Fibroblast of peridontal ligament (primary cell): ENCODE results near the gene IRF2BP2.

Experiments
- DNase-seq: peaks from one replicate; pipeline ENCODE4 v3.0.0-alpha.2; 2010; ENCODE audit errors: extremely low read depth

IRF2BP2 gene

DNA sequence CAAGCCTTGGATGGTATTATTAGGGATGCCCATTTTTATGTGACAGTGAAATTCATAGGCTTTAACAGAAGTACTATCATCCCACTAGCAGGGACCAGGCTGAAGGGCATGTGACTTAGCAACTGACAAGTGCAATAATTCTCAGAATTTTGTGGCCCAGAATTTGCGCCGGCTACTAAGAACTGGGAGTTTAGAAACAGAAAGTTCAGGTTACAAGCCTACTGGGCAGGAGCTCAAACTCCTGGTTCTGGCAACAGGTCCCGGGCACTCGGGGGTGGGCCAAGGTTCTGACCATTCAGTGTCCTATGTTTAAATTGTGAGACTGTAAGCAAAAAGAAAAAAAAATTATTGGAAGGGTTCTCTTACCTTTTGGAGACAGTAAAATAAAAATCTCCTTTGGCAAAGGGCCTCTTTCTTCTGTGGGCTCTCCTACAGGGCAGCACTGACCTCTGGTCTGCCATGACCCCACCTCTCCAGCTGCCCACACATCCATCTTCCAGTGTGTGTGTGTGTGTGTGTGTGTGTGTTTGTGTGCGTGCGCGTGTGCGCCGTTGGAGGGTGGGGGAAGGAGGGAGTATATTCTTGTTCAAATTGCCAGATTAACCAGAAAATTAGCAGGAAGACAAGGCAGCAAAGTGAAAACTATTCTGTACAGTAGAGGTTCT is 26.1 kb downstream of the IRF2BP2 start:
- no peak for DNase-seq

- peak; percentile 35 for DNase-seq
These were observed 27.2 kb downstream of the IRF2BP2 start for GRCh38 chr1:234582681-234583301.

DNA sequence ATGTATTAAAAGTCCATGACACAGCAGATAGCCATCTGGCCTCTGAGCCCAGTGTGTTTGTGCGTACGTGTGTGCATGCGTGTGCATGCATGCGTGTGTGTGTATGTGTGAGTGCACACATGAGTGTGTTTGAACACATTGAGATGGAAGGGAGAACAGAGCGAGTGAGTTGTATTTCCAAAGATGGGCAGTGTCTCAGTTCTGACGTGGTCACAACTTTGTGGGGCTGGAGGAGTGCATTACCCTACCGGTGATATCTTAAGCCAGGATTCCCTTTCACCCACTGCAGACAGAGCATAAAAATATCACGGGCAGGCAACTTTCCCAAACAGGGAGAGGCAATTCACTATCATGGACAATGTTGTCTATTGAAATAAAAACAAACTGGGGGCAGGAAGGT is 27.8 kb downstream of the IRF2BP2 start:
- no peak for DNase-seq

GRCh38 chr1:234581063-234581714 is 28.8 kb downstream of the IRF2BP2 start:
- no peak for DNase-seq

DNA sequence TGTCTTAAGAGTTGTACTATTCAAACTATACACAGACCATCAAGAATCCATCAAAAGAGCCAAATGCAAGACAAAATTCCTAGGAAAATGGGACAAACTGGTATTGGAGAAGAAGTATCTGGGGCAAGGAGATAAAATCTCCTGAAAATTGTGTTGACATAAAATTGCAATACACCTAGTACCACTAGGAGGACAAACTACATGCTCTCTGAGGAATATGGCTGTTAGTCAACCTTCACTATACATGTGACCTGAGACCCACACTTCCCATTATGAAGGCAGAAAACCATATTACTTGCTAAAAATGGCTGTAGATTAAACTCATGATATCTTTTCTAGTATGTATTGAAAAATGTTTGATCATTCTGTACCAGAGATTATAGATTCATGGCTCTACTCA is 30.0 kb downstream of the IRF2BP2 start:
- no peak for DNase-seq

DNA sequence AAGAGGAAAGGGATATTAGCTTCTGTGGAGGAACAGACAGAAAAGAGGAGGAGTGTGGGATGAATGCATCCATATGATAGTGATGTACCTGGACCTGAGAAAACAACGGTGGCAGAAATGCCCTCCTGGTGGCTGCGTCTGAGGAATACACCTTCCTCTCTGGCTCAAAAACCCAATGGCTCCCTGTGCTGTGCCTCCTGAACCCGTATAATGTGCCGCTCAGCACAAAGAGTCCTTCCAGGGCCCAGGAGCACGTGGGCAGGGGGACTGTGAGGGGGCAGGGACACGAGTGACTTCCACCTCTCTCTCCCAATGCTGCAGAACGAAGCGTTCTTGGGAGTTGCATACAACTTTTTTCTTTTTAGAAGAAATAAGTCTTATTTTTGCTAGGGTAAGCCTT is 31.2 kb downstream of the IRF2BP2 start:
- DNase-seq: no peak

GRCh38 chr1:234578087-234578486 is 31.9 kb downstream of the IRF2BP2 start:
- no peak for DNase-seq

- no peak for DNase-seq
These were observed 36.2 kb downstream of the IRF2BP2 start for GRCh38 chr1:234573711-234574299.

DNA sequence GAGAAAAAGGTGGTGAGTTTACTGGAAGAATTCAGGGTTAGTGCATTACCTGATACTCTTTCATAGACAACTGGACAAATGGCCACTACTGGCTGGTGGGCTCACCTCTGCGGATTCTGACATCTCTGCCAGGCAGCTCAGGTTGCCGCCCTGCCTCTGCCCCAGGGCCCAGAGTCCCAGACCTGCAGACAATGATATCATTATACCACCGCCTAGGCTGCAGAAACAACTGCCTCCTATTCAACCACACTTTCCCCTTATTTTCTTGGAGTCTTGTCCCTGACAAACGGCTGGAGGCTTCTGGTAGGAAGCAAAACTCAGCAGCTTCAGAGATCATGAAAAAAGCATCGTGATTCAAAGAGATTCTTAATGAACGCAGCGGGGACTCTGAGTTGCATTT is 37.0 kb downstream of the IRF2BP2 start:
- no peak for DNase-seq

DNA sequence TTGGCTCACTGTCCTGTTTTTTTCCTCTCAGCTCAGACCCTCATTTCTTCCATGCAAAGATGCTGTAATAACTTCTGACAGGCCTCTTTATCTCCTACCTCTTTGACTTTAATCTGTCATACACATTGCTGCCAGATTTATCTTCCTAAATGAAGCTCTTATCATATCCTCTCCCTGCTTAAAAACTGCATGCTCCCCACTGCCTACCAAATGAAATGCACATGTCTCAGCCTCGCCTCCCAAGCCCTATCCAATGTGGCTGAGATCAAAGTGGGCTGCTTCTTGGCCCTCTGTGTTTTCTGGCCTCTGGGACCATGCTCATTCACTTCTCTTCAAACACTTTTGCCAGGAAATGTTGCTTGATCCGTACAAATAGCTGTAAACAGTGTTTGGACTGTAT is 38.3 kb downstream of the IRF2BP2 start:
- no peak for DNase-seq

DNA sequence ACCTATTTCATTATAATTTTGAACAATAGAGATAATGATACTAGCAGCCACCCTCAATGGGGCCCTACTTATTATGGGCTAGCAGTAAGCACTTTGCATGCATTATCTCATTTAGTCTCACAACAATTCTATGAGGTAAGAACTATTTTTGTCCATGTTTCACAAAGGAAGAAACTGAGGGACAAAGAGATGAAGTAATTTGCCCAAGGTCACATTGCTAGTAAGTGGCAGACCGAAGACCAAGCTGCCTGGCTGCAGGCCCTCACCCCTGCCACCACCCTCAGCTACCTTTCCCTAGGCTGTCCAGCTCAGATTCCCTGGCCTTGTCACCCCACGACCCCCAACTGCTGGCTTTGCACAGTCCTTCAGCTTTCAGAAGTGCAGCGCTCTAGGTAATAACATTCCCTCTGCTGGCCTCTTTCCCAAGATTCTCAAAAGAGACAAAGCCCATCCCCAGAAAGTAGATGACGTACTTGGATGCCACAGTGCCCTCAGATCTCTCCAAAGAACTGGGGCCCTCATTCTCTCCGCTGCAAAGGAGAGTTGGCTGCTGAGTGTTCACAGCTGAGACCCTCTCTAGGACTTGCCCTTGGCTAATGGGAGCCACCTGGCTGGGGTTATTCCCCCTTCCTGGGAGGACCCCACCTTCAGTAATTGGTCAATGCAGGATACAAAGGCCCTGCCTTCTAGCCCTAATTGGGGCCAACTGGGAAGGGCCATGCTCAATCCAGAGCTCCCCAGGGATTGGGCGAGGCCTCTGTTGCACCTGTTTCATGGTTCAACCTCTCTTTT is 39.5 kb downstream of the IRF2BP2 start:
- no peak for DNase-seq

DNA sequence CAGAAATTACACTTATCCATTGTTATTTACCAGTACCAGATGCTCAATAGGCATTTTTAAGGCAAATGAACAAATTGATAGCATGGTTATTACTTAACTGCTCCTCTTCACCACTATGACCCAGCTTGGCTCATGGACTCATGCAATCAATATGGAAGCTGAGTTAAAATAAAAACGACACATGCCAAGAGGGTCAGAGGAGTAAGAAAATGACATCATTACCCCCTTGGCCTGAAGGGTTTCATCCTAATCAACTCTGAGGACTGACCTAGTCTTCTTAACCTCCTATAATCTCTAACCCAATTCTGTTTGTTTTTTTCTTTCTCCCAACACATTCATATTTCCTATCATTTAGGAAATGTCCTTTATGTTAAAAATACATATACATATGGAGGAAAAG is 41.6 kb downstream of the IRF2BP2 start:
- no peak for DNase-seq

DNA sequence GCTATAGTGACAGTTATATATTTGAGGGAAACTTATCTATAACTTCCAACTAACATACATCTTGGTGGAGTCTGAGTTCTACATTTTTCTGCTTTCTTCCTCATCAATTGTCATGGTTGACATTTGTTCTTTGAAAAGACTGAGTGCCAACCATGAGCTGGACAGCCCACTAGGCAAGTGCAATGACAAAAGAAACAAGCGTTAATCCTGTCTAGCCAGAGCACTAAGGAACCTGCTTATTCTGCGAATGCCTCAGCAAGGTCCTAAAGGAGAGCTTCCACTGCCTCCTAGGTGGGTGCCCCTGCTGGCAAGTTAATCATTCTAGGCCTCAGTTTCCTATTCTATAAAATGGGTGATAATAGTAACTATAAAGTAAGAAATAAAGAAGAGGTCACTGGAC is 44.8 kb downstream of the IRF2BP2 start:
- no peak for DNase-seq

- DNase-seq: no peak
These were observed 45.6 kb downstream of the IRF2BP2 start for GRCh38 chr1:234564035-234565029.

- no peak for DNase-seq
These were observed 47.6 kb downstream of the IRF2BP2 start for GRCh38 chr1:234562334-234562733.

DNA sequence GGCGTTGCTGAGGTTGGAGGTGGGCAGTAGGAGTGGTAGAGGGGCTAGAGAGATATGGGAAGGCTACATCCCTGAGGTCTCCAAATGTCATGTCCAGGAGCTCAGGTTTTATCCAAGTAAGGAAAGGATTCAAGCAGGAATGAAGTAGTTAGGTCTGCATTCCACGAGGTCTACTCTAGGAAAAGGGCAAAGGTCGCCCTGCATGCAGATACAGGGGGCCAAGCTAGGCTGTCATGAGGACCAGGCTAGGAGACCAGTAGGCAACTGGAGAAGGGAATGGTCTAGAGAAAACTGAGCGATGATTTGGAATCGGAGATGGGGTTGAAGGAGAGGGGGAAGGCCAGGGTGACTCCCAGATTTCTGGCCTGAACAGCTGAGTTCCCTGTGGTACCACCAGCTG is 48.7 kb downstream of the IRF2BP2 start:
- DNase-seq: no peak

DNA sequence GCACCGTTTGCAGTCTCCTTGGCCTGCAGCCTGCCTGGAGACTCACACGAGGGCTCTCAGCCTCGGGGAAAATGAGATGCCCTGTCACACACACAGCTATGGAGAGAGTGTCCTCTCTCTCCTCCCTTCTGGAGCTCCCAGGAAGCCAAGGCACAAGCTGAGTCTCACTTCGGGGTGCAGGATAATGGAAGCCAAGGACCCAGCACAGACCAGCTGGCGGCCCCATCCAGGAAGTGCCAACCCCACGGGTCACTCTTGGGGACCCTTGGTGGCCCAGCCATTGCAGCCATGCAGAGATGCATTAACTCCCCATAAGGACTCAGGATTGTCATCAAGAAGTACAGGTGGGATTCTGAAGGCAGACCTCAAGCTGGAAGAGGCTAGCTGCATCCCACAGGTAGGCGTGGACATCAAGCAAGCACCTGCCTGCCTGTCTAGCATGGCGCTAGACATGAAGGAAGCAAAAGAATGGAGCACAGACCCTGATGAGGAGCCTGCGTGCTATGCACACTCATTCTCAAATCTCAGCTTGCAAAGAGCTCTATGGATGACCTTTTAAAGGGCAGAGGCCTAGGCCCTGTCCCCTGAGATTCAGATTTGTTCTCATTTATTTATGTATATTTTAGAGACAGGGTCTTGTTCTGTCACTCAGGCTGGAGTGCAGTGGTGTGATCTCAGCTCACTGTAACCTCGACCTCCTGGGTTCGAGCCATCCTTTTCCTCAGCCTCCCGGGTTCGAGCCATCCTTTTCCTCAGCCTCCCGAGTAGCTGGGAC is 49.9 kb downstream of the IRF2BP2 start:
- no peak for DNase-seq

DNA sequence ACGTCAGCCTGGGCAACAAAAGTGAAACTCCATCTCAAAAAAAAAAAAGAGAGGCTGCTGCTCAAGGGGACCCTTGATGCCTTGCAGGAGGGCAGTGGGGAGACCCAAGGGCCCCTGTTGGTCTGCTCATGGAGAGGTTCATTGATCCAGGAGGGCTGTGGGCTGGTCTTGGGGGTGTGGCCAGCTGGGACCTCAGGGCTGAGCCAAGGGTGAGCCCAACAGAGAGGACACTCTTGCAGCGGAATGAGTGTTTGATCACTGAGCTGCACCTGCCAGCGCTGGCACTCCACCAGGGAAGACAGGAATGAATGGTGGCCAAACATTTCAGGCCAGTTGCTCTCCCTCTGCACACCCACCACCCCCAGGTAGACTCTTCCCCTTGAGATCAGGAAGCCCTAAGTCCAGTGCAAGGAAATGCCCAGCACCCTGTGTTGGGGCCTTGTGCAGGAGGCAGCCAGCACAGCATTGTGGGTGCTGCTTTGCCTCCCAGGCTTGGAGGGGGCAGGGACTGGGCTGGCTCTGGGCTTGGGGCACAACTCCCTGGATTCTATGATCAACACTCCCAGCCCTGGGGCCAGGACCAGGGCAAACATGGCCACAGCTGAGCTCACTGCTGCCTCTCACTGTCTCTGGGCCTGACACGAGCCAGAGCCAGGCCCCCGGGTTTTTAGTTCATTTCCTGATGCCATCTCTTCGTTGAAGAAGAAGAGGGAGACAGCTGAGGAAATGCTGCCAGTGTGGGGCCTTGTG is 50.7 kb downstream of the IRF2BP2 start:
- no peak for DNase-seq

GRCh38 chr1:234558330-234558836 is 51.6 kb downstream of the IRF2BP2 start:
- no peak for DNase-seq
